T-helper 1 cell treated with Interleukin-12 subunit alpha and Interleukin-12 subunit beta and Interleukin-4 antibody, amounts not matched to agents 30 μg/mL and 1 μg/mL, for 36 hours (primary cell): ENCODE data around the gene ZSCAN30.
"Not testable (repeated sequence)": the region's sequence is repeated elsewhere in the genome, so short reads cannot be mapped to it uniquely, and the experiment has no call there.

Experiments used
- H3K27ac Mint-ChIP-seq: one replicate; pipeline ENCODE4 v1.8.0; 2021; ENCODE audit warnings: mild to moderate bottlenecking, mixed read lengths
- H3K27me3 Mint-ChIP-seq: one replicate; pipeline ENCODE4 v1.8.0; 2021; ENCODE audit warnings: low read depth, mixed read lengths
- H3K36me3 Mint-ChIP-seq: one replicate; pipeline ENCODE4 v1.8.0; 2021; ENCODE audit warnings: low read depth, mixed read lengths
- H3K4me1 Mint-ChIP-seq: one replicate; pipeline ENCODE4 v1.8.0; 2021; ENCODE audit warnings: low read depth, mixed read lengths
- H3K4me3 Mint-ChIP-seq: one replicate; pipeline ENCODE4 v1.8.0; 2021; ENCODE audit warnings: mild to moderate bottlenecking, moderate library complexity, mixed read lengths
- H3K9me3 Mint-ChIP-seq: one replicate; pipeline ENCODE4 v1.8.0; 2021; ENCODE audit warnings: mixed read lengths

ZSCAN30 gene

DNA sequence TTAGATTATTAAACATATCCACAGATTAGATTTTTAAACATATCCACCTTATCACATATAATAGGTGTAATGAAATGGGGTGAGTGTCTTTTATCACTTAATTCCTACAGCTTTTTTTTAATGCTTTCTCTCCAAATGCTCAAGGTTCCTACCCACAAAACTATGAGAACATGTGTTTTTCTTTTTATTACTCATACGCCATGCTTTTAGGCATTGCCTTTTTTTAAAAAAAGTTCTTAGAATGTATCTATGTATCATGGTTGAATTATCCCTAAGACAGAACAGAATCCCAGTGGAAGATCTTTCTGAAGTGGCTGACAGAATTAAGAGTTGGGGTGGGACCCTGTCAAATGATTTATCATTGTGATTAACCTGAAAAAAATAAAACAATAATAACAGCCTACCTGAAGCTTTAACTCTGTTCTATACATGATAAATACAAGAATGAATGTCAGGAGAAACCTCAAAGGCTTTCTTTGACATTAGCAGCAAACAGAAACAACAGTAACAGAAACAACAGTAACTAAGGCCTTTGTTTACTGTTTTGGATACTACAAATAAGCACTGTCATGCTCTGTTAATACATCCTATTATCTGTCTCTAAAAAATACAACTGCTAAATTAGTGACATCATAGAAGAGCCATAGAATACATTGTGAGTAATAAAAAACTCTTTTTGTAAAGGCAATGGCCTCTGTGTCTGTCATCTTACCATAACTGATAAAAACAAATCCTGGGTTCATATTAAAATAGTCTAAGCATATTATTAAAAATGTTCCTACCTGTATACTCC is 53.3 kb downstream of the ZSCAN30 start:
- Mint-ChIP-seq H3K4me3 (no peak overlapping the region), H3K27me3 (no peaks in the 10 kb centered on the region), H3K4me1 (peaks cover 3% of the 10 kb centered on the region), H3K27ac (no peak overlapping the region), H3K36me3 (no peaks in the 10 kb centered on the region), H3K9me3 (no peaks in the 10 kb centered on the region)

DNA sequence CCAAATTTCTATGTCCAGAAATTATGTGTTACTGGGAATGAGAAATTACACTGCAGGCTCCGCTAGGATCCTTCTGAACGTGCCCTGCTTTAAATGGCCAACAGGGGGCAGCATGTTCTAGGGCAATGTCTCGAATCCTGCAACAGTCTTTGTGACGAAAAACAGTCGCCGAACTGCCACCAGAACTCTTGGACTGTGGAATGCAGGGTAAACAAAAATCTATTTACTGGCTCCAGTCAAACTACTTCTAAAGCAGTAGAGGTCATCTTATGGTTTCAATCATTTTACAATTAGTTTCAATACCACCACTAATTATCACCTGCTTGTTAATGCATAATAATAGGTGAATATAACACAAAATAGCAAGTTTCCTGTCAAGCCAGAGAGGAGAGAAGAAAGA is 59.0 kb downstream of the ZSCAN30 start:
- Mint-ChIP-seq H3K36me3 (no peaks in the 10 kb centered on the region), H3K4me1 (peaks cover 3% of the 10 kb centered on the region), H3K4me3 (peak overlapping the region; percentile 73), H3K9me3 (no peaks in the 10 kb centered on the region), H3K27ac (peak overlapping the region; percentile 6), H3K27me3 (peaks cover 3% of the 10 kb centered on the region)

DNA sequence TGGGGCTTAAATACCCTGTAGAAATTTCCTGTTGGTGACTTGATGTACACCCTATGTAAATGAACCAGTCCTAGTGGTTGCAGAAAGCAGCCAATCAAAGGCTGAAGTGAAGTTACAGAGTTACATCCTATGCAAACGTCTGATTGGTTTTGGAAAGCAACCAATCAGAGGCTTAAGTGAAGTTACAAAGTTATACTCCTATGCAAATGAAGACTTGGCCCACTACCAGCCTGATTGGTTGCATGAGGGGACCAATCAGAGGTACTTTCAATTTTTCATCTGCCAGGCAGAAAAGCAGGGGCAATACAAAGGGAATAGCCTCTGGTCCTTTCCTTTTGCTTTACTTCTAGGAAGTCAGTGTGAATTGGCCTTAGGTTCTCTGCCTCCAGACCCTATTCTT is 62.8 kb downstream of the ZSCAN30 start:
- H3K4me3 Mint-ChIP-seq, result no peak overlapping the region
- H3K27ac Mint-ChIP-seq, result no peak overlapping the region
- no peaks in the 10 kb centered on the region for H3K9me3 Mint-ChIP-seq
- H3K27me3 Mint-ChIP-seq, result peaks cover 7% of the 10 kb centered on the region
- peaks cover 3% of the 10 kb centered on the region for H3K4me1 Mint-ChIP-seq
- no peaks in the 10 kb centered on the region for H3K36me3 Mint-ChIP-seq

DNA sequence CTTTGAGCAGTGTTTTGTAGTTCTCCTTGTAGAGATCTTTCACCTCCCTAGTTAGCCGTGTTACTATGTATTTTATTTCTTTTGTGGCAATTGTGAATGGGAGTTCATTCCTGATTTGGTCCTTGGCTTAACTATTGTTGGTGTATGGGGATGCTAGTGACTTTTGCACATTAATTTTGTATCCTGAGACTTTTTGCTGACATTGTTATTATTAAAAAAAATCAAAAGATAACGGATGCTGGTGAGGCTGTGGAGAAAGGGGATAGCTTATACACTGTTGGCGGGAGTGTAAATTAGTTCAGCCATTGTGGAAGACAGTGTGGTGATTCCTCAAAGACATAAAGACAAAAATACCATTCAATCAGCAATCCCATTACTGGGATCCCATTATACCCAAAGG is 66.2 kb downstream of the ZSCAN30 start:
- H3K4me1 Mint-ChIP-seq, result no peaks in the 10 kb centered on the region
- H3K9me3 Mint-ChIP-seq, result no peaks in the 10 kb centered on the region
- no peak overlapping the region for H3K4me3 Mint-ChIP-seq
- peaks cover 4% of the 10 kb centered on the region for H3K27me3 Mint-ChIP-seq
- H3K27ac Mint-ChIP-seq, result no peak overlapping the region
- no peaks in the 10 kb centered on the region for H3K36me3 Mint-ChIP-seq

DNA sequence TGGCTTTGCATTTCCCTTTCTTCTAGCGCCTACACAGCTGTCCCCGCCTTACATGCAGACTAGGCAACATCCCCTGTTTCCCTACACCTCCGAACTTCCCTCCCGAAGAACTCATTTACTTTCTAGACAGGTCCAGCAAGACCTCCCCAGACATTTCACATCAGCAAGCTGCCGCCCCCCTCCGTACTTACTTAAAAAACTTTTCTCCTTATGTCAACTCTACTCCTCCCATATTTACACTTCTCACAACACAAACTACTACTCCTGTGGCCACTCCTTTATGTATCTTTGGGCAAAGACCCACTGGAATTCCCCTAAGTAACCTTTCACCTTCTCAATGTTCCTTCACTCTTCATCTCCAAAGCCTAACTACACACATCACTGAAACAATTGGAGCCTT is 69.6 kb downstream of the ZSCAN30 start:
- Mint-ChIP-seq H3K4me1 (no peaks in the 10 kb centered on the region), H3K9me3 (no peaks in the 10 kb centered on the region), H3K27me3 (peaks cover 4% of the 10 kb centered on the region), H3K4me3 (no peak overlapping the region), H3K36me3 (no peaks in the 10 kb centered on the region), H3K27ac (no peak overlapping the region)

DNA sequence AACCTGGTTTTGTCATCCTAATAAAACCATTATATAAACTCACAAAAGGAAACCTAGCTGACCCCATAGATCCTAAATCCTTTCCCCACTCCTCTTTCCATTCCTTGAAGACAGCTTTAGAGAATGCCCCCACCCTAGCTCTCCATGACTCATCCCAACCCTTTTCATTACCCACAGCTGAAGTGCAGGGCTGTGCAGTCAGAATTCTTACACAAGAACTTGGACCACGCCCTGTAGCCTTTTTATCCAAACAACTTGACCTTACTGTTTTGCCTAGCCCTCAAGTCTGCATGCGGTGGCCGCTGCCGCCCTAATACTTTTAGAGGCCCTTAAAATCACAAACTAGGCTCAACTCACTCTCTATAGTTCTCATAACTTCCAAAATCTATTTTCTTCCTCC is 70.7 kb downstream of the ZSCAN30 start:
- not testable (repeated sequence) for H3K4me1 Mint-ChIP-seq, H3K27me3 Mint-ChIP-seq, H3K36me3 Mint-ChIP-seq, H3K4me3 Mint-ChIP-seq, H3K27ac Mint-ChIP-seq, H3K9me3 Mint-ChIP-seq

DNA sequence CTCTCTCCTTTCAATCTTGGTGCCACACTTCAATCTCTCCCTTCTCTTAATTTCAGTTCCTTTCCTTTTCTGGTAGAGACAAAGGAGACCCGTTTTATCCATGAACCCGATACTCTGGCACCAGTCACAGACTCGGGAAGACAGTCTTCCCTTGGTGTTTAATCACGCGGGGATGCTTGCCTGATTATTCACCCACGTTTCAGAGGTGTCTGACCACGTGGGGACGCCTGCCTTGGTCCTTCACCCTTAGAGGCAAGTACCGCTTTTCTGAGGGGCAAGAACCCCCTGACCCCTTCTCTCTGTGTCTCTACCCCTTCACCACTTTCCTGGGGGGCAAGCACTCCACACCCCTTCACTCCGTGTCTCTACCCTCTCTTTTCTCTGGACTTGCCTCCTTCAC is 73.4 kb downstream of the ZSCAN30 start:
- H3K9me3 Mint-ChIP-seq, H3K36me3 Mint-ChIP-seq, H3K4me1 Mint-ChIP-seq, H3K4me3 Mint-ChIP-seq, H3K27ac Mint-ChIP-seq, H3K27me3 Mint-ChIP-seq: not testable (repeated sequence)

DNA sequence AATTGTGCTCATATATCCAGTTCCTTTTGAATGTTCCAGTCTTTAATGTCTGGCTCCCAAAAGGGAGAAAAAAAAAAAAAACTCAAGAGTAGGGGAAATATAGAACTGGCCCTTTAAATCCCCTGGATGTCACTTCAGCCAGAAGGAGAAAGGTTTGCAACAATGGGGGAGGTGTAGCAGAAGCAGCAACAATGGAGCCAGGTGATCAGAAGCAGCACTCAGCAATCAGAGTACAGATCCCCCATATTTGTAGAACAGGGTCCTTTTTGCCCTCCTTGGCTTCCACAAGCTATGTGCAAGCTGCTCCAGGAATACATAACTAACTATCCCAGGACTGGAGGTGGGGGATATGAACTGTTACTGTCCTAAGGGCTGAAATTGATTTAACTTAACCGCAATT is 75.0 kb downstream of the ZSCAN30 start:
- H3K4me1 Mint-ChIP-seq, result no peaks in the 10 kb centered on the region
- H3K36me3 Mint-ChIP-seq, result no peaks in the 10 kb centered on the region
- no peak overlapping the region for H3K27ac Mint-ChIP-seq

DNA sequence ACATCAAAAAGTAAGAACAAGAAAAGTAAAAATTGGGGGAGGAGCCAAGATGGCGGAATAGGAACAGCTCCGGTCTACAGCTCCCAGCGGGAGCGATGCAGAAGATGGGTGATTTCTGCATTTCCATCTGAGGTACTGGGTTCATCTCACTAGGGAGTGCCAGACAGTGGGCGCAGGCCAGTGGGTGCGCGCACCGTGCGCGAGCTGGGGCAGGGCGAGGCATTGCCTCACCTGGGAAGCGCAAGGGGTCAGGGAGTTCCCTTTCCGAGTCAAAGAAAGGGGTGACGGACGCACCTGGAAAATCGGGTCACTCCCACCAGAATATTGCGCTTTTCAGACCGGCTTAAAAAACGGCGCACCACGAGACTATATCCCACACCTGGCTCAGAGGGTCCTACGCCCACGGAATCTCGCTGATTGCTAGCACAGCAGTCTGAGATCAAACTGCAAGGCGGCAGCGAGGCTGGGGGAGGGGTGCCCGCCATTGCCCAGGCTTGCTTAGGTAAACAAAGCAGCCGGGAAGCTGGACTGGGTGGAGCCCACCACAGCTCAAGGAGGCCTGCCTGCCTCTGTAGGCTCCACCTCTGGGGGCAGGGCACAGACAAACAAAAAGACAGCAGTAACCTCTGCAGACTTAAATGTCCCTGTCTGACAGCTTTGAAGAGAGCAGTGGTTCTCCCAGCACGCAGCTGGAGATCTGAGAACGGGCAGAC is 84.1 kb downstream of the ZSCAN30 start:
- peaks cover 12% of the 10 kb centered on the region for H3K9me3 Mint-ChIP-seq
- H3K4me3 Mint-ChIP-seq, H3K27ac Mint-ChIP-seq, H3K27me3 Mint-ChIP-seq, H3K4me1 Mint-ChIP-seq, H3K36me3 Mint-ChIP-seq: not testable (repeated sequence)

More for the DNA sequence above, 75.0 kb downstream of the ZSCAN30 start:
- no peaks in the 10 kb centered on the region for H3K9me3 Mint-ChIP-seq
- no peak overlapping the region for H3K4me3 Mint-ChIP-seq
- no peaks in the 10 kb centered on the region for H3K27me3 Mint-ChIP-seq

DNA sequence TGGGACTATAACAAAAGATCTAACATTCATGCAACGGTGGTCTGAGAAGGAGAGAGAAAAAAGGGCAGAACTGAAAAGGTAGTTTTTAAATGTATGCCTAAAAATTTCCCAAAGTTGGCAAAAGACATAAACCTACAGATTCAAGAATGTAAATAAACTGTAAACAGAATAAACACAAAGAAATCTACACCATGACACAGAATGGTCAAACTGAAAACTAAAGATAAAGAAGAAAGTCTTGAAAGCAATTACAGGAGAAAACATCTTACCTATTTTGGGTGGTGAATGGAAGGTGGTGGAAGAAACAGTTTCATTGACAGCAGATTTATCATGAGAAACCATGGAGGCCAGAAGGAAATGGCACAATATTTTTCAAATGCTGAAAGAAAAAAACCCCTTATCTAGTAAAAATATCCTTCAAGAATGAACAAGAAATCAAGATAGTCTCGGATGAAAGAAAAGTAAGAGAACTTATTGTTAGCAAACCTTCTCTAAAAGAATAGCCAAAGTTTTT is 84.8 kb downstream of the ZSCAN30 start:
- no peak overlapping the region for H3K27ac Mint-ChIP-seq

DNA sequence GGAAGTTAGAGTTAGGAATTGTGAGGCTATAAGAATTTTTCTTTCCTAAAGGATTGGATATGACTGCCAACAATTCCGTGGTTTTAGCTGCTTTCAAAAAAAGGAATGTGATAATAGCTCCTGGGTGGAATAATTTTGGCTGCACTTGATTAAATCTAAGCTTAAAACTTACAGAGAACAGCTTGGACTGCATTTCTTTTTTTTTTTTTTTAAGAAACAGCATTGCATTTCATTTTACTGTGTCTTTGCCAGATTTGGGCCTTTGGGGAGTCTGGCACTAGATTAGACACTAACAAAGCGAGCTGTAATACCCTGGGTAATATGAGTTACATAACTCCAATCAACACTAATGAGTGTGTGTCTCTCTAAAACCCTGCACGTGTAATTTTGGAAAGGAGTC is 87.0 kb downstream of the ZSCAN30 start:
- H3K27me3 Mint-ChIP-seq, result no peaks in the 10 kb centered on the region
- peaks cover 12% of the 10 kb centered on the region for H3K9me3 Mint-ChIP-seq
- H3K4me1 Mint-ChIP-seq, result no peaks in the 10 kb centered on the region
- H3K36me3 Mint-ChIP-seq, result no peaks in the 10 kb centered on the region
- H3K4me3 Mint-ChIP-seq, result no peak overlapping the region
- H3K27ac Mint-ChIP-seq, result no peak overlapping the region

More for the DNA sequence above, 84.8 kb downstream of the ZSCAN30 start:
- Mint-ChIP-seq H3K4me1 (no peaks in the 10 kb centered on the region), H3K36me3 (no peaks in the 10 kb centered on the region), H3K9me3 (peaks cover 12% of the 10 kb centered on the region), H3K4me3 (no peak overlapping the region), H3K27me3 (no peaks in the 10 kb centered on the region)

DNA sequence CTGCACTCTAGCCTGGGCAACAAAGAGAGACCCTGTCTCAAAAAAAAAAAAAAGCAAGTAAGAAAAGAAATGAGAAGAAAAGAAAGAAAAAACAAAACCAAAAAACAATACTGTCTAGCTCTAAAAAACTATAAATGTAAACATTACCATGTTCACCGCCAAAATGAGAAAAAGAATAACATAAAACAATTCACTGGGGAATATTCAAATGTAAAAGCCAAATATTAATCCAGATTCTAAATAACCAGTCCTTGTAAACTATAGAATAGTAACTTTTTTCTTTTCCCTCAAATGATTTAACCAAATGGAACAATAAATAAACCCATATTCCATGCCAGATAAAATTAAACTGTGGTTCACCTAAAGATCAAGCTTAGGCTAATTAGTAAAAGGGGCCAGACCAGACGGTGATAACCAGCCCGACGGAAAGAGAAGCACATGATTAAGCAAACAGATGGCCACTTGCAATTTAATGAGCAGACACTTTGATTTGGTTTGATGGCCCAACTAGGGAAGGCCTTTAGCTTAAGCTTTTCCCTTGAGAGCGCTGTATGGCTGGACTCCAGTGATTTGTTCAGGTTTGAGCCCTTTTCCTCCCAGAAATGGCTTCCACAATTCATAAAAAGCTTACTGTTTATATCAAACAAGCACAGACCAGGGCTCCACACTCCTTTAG is 88.6 kb downstream of the ZSCAN30 start:
- Mint-ChIP-seq H3K36me3 (no peaks in the 10 kb centered on the region), H3K4me3 (no peak overlapping the region), H3K4me1 (no peaks in the 10 kb centered on the region), H3K27me3 (no peaks in the 10 kb centered on the region), H3K9me3 (peaks cover 12% of the 10 kb centered on the region), H3K27ac (no peak overlapping the region)
